ENCODE results near the gene KCNQ1.

DNA sequence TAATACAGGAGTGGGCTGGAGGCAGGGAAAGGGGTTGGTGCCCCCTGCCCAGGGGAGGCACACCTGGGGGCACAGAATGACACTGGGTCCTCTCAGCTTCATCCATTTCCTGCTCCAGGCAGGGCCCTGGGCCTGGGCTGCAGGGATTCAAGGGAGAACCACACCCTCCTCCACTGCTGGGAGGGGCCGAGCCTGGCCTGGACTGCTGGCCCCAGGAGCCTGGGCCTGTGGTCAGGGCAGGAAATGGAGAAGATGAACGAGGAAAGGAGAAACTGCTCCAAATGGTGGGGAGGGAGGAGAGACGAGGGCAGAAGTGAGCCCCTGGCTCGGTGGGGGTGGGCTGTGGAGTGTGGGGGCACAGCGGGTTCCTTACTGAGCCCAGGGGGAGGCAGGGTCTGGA is 293.1 kb downstream of the KCNQ1 start:
- no peak for TF ChIP-seq POLR2A (IDR thresholded peaks at IDR 0.05)
- TF ChIP-seq, protein P1, sequence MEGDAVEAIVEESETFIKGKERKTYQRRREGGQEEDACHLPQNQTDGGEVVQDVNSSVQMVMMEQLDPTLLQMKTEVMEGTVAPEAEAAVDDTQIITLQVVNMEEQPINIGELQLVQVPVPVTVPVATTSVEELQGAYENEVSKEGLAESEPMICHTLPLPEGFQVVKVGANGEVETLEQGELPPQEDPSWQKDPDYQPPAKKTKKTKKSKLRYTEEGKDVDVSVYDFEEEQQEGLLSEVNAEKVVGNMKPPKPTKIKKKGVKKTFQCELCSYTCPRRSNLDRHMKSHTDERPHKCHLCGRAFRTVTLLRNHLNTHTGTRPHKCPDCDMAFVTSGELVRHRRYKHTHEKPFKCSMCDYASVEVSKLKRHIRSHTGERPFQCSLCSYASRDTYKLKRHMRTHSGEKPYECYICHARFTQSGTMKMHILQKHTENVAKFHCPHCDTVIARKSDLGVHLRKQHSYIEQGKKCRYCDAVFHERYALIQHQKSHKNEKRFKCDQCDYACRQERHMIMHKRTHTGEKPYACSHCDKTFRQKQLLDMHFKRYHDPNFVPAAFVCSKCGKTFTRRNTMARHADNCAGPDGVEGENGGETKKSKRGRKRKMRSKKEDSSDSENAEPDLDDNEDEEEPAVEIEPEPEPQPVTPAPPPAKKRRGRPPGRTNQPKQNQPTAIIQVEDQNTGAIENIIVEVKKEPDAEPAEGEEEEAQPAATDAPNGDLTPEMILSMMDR (IDR thresholded peaks at IDR 0.05), result no peak

All from upper lobe of left lung (tissue), 4 donors.